ENCODE data around the gene EDAR. TPM values are rescaled to one million over a fixed set of nuclear protein-coding genes. Genes with fewer than 3 reads are reported as not detected.

The EDAR gene
- total and polyA plus RNA-seq, 9 of the 15 experiments (the other 6 are each of a cell fraction or from before 2014, with no cell fraction given), result 0.01 TPM; not detected in 8

- no peak overlapping the region for H2AFZ ChIP-seq (ENCODE audit: low read depth, low read length)
- H3K9me1 ChIP-seq (ENCODE audit: control insufficient read depth, insufficient read depth, low read length), result no peaks in the 10 kb centered on the region
- no peak for FAIRE-seq
- 0 out of 2 replicates have a peak, but pooled peaks cover 8% of the 10 kb centered on the region for H4K20me1 ChIP-seq (replicated peaks; ENCODE audit: control insufficient read depth, insufficient read depth, low read length)
- 3% methylated on average over 12 of the region's 12 CpGs for WGBS (ENCODE audit: insufficient coverage, low coverage, missing lambda C conversion rate)
- no peak for TF ChIP-seq ZNF174 (CRISPR knock-in tag; IDR thresholded peaks at IDR 0.05)
- POLR2A ChIA-PET, result interaction anchor here (0.7 kb wide), 1 partner anchor 10 kb away, joined by 3 read pairs; no protein-coding TSS in a partner anchor
- CTCF ChIA-PET (ENCODE audit: low intra/inter-chr PET ratio), result no interaction called here
- no peak overlapping the region for H3K27ac ChIP-seq (ENCODE audit: extremely low read depth, low read depth, low read length)
- no peaks in the 10 kb centered on the region for H3K36me3 ChIP-seq (ENCODE audit: control insufficient read depth, insufficient read depth, low read length)
- BruUV-seq (replicated peaks), result no TSS peak
- in situ Hi-C loops (cut with MboI) (no loop called here), intact Hi-C loops (cut with micrococcal nuclease) (no loop called here)
- H3K27me3 ChIP-seq (ENCODE audit: control insufficient read depth in 2 of 2, insufficient read depth in 2 of 2, low read length in 2 of 2), result peaks cover 37 to 80% of the 10 kb centered on the region in 2 experiments
- no peak overlapping the region for H3K4me3 ChIP-seq
- no peak overlapping the region for H3K4me2 ChIP-seq (ENCODE audit: insufficient read depth, low read length)
- H3K9ac ChIP-seq (ENCODE audit: insufficient read depth in 1 of 2, low read depth in 2 of 2, low read length in 2 of 2), result no peak overlapping the region
- no peaks in the 10 kb centered on the region for H3K4me1 ChIP-seq (replicated peaks in 1 of 2; ENCODE audit: control insufficient read depth in 2 of 2, insufficient read depth in 2 of 2, low read length in 2 of 2)
- DNase-seq (ENCODE audit: extremely low read depth in 1 of 4, low spot score in 3 of 4), result no peak
- H3K79me2 ChIP-seq (ENCODE audit: control insufficient read depth, insufficient read depth, low read length), result no peaks in the 10 kb centered on the region
- no peaks in the 10 kb centered on the region for H3K9me3 ChIP-seq (replicated peaks; ENCODE audit: control insufficient read depth, insufficient read depth, low read depth, low read length)
- ATAC-seq, result no peak
Measured at GRCh38 chr2:108910011-108910431, 79.0 kb downstream of the EDAR start.

DNA sequence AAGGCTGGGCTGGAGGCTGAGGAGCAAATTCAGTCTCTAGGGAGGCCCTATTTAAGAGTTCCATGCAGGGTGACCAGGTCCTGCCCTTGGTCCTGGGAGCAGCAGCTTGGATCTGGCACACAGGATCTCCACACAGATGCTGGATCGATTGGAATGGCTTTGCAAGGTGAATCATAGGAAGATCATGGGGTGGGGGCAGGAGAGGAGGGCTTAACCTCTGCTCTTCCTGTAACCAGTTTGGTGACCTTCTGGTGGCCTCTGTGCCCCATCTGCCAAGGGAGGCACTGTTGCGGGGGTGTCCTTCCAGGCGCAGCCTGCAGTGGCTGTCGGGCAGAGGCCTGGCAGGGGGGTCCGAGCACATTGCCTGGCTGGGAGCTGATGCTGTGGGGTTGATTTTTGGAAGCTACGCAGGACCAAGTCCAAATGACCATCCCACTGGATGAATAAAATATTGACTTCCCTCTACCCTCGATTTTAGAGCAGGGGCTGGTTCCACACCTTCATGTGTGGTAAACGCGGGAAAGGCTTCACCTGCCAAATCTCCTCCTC, 79.7 kb downstream of the EDAR start:
- no peaks in the 10 kb centered on the region for H3K79me2 ChIP-seq (ENCODE audit: control insufficient read depth, insufficient read depth, low read length)
- BruUV-seq (replicated peaks), result no TSS peak
- H4K20me1 ChIP-seq (replicated peaks; ENCODE audit: control insufficient read depth, insufficient read depth, low read length), result 0 out of 2 replicates have a peak, but pooled peaks cover 8% of the 10 kb centered on the region
- peaks cover 37 to 75% of the 10 kb centered on the region in 2 experiments for H3K27me3 ChIP-seq (ENCODE audit: control insufficient read depth in 2 of 2, insufficient read depth in 2 of 2, low read length in 2 of 2)
- no peaks in the 10 kb centered on the region for H3K9me3 ChIP-seq (replicated peaks; ENCODE audit: control insufficient read depth, insufficient read depth, low read depth, low read length)
- H3K9ac ChIP-seq (ENCODE audit: insufficient read depth in 1 of 2, low read depth in 2 of 2, low read length in 2 of 2), result no peak overlapping the region
- intact Hi-C loops (cut with micrococcal nuclease) (no loop called here), in situ Hi-C loops (cut with MboI) (no loop called here)
- 3% methylated on average over 9 of the region's 9 CpGs for WGBS (ENCODE audit: insufficient coverage, low coverage, missing lambda C conversion rate)
- DNase-seq (ENCODE audit: extremely low read depth in 1 of 4, low spot score in 3 of 4) (no peak), FAIRE-seq (no peak), ATAC-seq (no peak)
- no peak overlapping the region for H3K4me3 ChIP-seq
- no peaks in the 10 kb centered on the region for H3K9me1 ChIP-seq (ENCODE audit: control insufficient read depth, insufficient read depth, low read length)
- H2AFZ ChIP-seq (ENCODE audit: low read depth, low read length), result no peak overlapping the region
- no peaks in the 10 kb centered on the region for H3K36me3 ChIP-seq (ENCODE audit: control insufficient read depth, insufficient read depth, low read length)
- H3K4me1 ChIP-seq (replicated peaks in 1 of 2; ENCODE audit: control insufficient read depth in 2 of 2, insufficient read depth in 2 of 2, low read length in 2 of 2), result no peaks in the 10 kb centered on the region
- H3K4me2 ChIP-seq (ENCODE audit: insufficient read depth, low read length), result no peak overlapping the region
- POLR2A ChIA-PET, result interaction anchor here (0.7 kb wide), 1 partner anchor 10 kb away, joined by 3 read pairs; no protein-coding TSS in a partner anchor
- CTCF ChIA-PET (ENCODE audit: low intra/inter-chr PET ratio), result no interaction called here
- no peak overlapping the region for H3K27ac ChIP-seq (ENCODE audit: extremely low read depth, low read depth, low read length)
- TF ChIP-seq ZFP30 (CRISPR knock-in tag; IDR thresholded peaks at IDR 0.05; ENCODE audit: borderline replicate concordance) (no peak), TAF7 (tag; IDR thresholded peaks at IDR 0.05) (no peak), MXI1 (IDR thresholded peaks at IDR 0.05; ENCODE audit: low read depth, low read length) (no peak), IRF1 (CRISPR knock-in tag; IDR thresholded peaks at IDR 0.05; ENCODE audit: borderline replicate concordance) (no peak), ZFP36 (IDR thresholded peaks at IDR 0.05; ENCODE audit: low read depth, low read length, partially characterized antibody) (no peak), WHSC1 (IDR thresholded peaks at IDR 0.05; ENCODE audit: low read length) (no peak), PRPF4 (IDR thresholded peaks at IDR 0.05; ENCODE audit: insufficient read depth, low read depth, low read length, poor library complexity, severe bottlenecking) (no peak)
- TF ChIP-seq, protein P1, sequence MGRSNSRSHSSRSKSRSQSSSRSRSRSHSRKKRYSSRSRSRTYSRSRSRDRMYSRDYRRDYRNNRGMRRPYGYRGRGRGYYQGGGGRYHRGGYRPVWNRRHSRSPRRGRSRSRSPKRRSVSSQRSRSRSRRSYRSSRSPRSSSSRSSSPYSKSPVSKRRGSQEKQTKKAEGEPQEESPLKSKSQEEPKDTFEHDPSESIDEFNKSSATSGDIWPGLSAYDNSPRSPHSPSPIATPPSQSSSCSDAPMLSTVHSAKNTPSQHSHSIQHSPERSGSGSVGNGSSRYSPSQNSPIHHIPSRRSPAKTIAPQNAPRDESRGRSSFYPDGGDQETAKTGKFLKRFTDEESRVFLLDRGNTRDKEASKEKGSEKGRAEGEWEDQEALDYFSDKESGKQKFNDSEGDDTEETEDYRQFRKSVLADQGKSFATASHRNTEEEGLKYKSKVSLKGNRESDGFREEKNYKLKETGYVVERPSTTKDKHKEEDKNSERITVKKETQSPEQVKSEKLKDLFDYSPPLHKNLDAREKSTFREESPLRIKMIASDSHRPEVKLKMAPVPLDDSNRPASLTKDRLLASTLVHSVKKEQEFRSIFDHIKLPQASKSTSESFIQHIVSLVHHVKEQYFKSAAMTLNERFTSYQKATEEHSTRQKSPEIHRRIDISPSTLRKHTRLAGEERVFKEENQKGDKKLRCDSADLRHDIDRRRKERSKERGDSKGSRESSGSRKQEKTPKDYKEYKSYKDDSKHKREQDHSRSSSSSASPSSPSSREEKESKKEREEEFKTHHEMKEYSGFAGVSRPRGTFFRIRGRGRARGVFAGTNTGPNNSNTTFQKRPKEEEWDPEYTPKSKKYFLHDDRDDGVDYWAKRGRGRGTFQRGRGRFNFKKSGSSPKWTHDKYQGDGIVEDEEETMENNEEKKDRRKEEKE (IDR thresholded peaks at IDR 0.05; ENCODE audit: borderline replicate concordance in 1 of 2, control insufficient read depth in 1 of 2, low read depth in 2 of 2, low read length in 1 of 2), result no peak

Data from K562 (cell line).